GM12878 (cell line): ENCODE results near the gene SULT1C3. TPM values are rescaled to one million over a fixed set of nuclear protein-coding genes. Genes with fewer than 3 reads are reported as not detected.

Experiments used
- ATAC-seq: fragments of 200-7000 bp; cut with Tn5 transposase; 3 replicates; pipeline ENCODE4 v1.9.1; 2020; ENCODE audit warnings: mild to moderate bottlenecking, moderate library complexity
- BruUV-seq: library from RNA; stranded (reverse); fragments of 400-500 nt; replicated peaks from 2 replicates; lab custom pipeline; 2021; lab: Mats Ljungman, UMichigan
- CTCF ChIA-PET: fragments of 300-600 bp; sonication (Branson Sonifier 250); formaldehyde crosslinking; extraction: SDS; loops from one replicate; lab custom pipeline; 2021; ENCODE audit warnings: inconsistent platforms; lab: Yijun Ruan, JAX
- POLR2A ChIA-PET: fragments of 350-600 bp; formaldehyde crosslinking; extraction: SDS; loops from one replicate; lab custom pipeline; 2021; ENCODE audit warnings: inconsistent platforms; lab: Charles Lee
- RAD21 ChIA-PET: fragments of 300-600 bp; sonication (Branson Sonifier 250); formaldehyde crosslinking; loops from one replicate; lab custom pipeline; 2023; ENCODE audit warnings: antibody characterized with exemption; ENCODE audit not compliant: unreplicated experiment; lab: Charles Lee
- SMC1A ChIA-PET: fragments of 300-600 bp; sonication (Branson Sonifier 250); formaldehyde crosslinking; loops from one replicate; lab custom pipeline; 2023; ENCODE audit not compliant: unreplicated experiment, uncharacterized antibody; lab: Charles Lee
- DNase-seq: peaks from one replicate; pipeline ENCODE4 v3.0.0-alpha.2; 2011; ENCODE audit warnings: low read depth, low spot score
- FAIRE-seq: peaks from 3 replicates; lab custom pipeline; 2011; peaks lifted over from hg19 to GRCh38; lab: Jason Lieb, UNC
- H2AFZ ChIP-seq: 2 replicates; pipeline ENCODE4 v1.6.0; 2011; ENCODE audit warnings: low read depth, low read length, control low read depth; ENCODE audit not compliant: control insufficient read depth
- H3K27ac ChIP-seq: 2 replicates; pipeline ENCODE4 v1.5.1; 2011; ENCODE audit warnings: control low read depth; ENCODE audit not compliant: control insufficient read depth, insufficient read depth
- H3K27me3 ChIP-seq, 2 experiments: replicated peaks in 1 of 2; 2 replicates each; pipeline versions ENCODE4 v1.6.0 to v1.6.1; 2011; ENCODE audit warnings: low read length in 1 of 2; ENCODE audit not compliant: control insufficient read depth in 2 of 2, insufficient read depth in 2 of 2
- H3K36me3 ChIP-seq, 2 experiments: 2 replicates each; pipeline ENCODE4 v1.5.1; 2011; ENCODE audit warnings: low read length in 1 of 2; ENCODE audit not compliant: control insufficient read depth in 2 of 2, insufficient read depth in 2 of 2
- H3K4me1 ChIP-seq: 2 replicates; pipeline ENCODE4 v1.6.1; 2011; ENCODE audit warnings: mild to moderate bottlenecking, low read length, moderate library complexity, mixed read lengths; ENCODE audit not compliant: control insufficient read depth, insufficient read depth
- H3K4me2 ChIP-seq: 2 replicates; pipeline ENCODE4 v1.6.0; 2011; ENCODE audit warnings: control low read depth; ENCODE audit not compliant: control insufficient read depth, insufficient read depth
- H3K4me3 ChIP-seq: fragments of 200-600 bp; sonication (generic); 2 replicates; pipeline ENCODE4 v1.5.1; 2016
- H3K79me2 ChIP-seq: 2 replicates; pipeline ENCODE4 v1.6.0; 2011; ENCODE audit warnings: low read length; ENCODE audit not compliant: control insufficient read depth, insufficient read depth
- H3K9ac ChIP-seq: 2 replicates; pipeline ENCODE4 v1.8.0; 2011; ENCODE audit warnings: low read length, control low read depth, mixed read lengths; ENCODE audit not compliant: control insufficient read depth, insufficient read depth
- H3K9me3 ChIP-seq: replicated peaks from 3 replicates; pipeline ENCODE4 v1.5.1; 2011; ENCODE audit warnings: mild to moderate bottlenecking, low read length; ENCODE audit not compliant: control insufficient read depth, insufficient read depth
- H4K20me1 ChIP-seq: 2 replicates; pipeline ENCODE4 v1.6.0; 2011; ENCODE audit not compliant: control insufficient read depth, insufficient read depth
- BCLAF1 ChIP-seq: fragments of 450-650 bp; IDR thresholded peaks from 2 replicates; pipeline ENCODE4 v1.6.1; 2017; ENCODE audit warnings: antibody characterized with exemption, mild to moderate bottlenecking, moderate library complexity
- CBFB ChIP-seq: IDR thresholded peaks from 2 replicates; pipeline ENCODE4 v1.6.1; 2016; ENCODE audit warnings: antibody characterized with exemption, low read depth
- CEBPZ ChIP-seq: fragments of 150-350 bp; IDR thresholded peaks from 2 replicates; pipeline ENCODE4 v1.6.1; 2016; ENCODE audit warnings: low read depth, low read length
- HDAC6 ChIP-seq: fragments of 200-600 bp; sonication (generic); IDR thresholded peaks from one replicate; pipeline ENCODE4 v1.8.0; 2017; ENCODE audit warnings: antibody characterized with exemption; ENCODE audit not compliant: unreplicated experiment
- HDGF ChIP-seq: fragments of 450-650 bp; IDR thresholded peaks from 2 replicates; pipeline ENCODE4 v1.6.1; 2016; ENCODE audit warnings: antibody characterized with exemption
- MTA2 ChIP-seq: fragments of 450-650 bp; IDR thresholded peaks from 2 replicates; pipeline ENCODE4 v1.6.1; 2016; ENCODE audit warnings: low read depth, mild to moderate bottlenecking, moderate library complexity
- PAX8 ChIP-seq: fragments of 450-650 bp; IDR thresholded peaks from 2 replicates; pipeline ENCODE4 v1.6.1; 2017; ENCODE audit warnings: mild to moderate bottlenecking, moderate library complexity
- RBBP5 ChIP-seq: fragments of 200-600 bp; sonication (generic); conservative IDR thresholded peaks from 2 replicates; pipeline ENCODE4 v1.6.1; 2016
- RELA ChIP-seq: fragments of 450-650 bp; IDR thresholded peaks from 2 replicates; pipeline ENCODE4 v1.8.0; 2014; ENCODE audit warnings: borderline replicate concordance; ENCODE audit not compliant: partially characterized antibody
- RELB ChIP-seq: fragments of 450-650 bp; IDR thresholded peaks from 2 replicates; pipeline ENCODE4 v1.6.1; 2017; ENCODE audit warnings: low read depth, mild to moderate bottlenecking, moderate library complexity
- YBX1 ChIP-seq: fragments of 450-650 bp; IDR thresholded peaks from 2 replicates; pipeline ENCODE4 v1.6.1; 2016; ENCODE audit warnings: antibody characterized with exemption
- ZBED1 ChIP-seq: IDR thresholded peaks from 2 replicates; pipeline ENCODE4 v1.6.1; 2016; ENCODE audit warnings: borderline replicate concordance
- ZBTB11 ChIP-seq: fragments of 450-650 bp; formaldehyde crosslinking; IDR thresholded peaks from 2 replicates; pipeline ENCODE4 v1.5.0; 2022; ENCODE audit warnings: mild to moderate bottlenecking, missing genetic modification characterization
- WGBS: methylation state at CpG from one replicate; pipeline ENCODE4 v1.1.6; 2016; ENCODE audit warnings: low lambda C conversion rate; ENCODE audit not compliant: insufficient replicate concordance, insufficient coverage; ENCODE audit errors: missing lambda C conversion rate; 5-methylcytosine and 5-hydroxymethylcytosine counted together
- in situ Hi-C: fragments of 300-500 bp; cut with MboI; formaldehyde crosslinking; loops from 9 replicates; pipeline ENCODE4 v1.14.3; 2018; ENCODE audit warnings: mixed read lengths
- intact Hi-C: fragments of 100-400 bp; cut with micrococcal nuclease; formaldehyde crosslinking; loops from one replicate; pipeline ENCODE4 v1.14.2; 2022; ENCODE audit not compliant: unreplicated experiment
- polyA plus RNA-seq, 11 experiments: library from polyadenylated mRNA; depleted of rRNA in 4 of 11; unstranded in 6 of 11; stranded (reverse) in 5 of 11; fragments of >200 nt; fragmentation: Nextera tagmentation in 4 of 11; fragmentation: Illumina TruSeq in 1 of 11; extraction: Ambion mirVana in 4 of 11; extraction: Trizol in 1 of 11; gene quantifications; 1 replicate in 1 of 11; 2 replicates in 10 of 11; pipeline versions ENCODE4 v1.2.1 to v1.2.3, GENCODE V29; 2011 to 2016; ENCODE audit warnings: inconsistent platforms in 2 of 11, missing spikeins in 2 of 11, low read depth in 1 of 11
- total RNA-seq, 4 experiments: library from RNA; depleted of rRNA in 3 of 4; stranded (reverse); fragments of >200 nt in 3 of 4; fragmentation: Illumina TruSeq in 1 of 4; extraction: Trizol in 1 of 4; gene quantifications; 2 replicates each; pipeline versions ENCODE4 v1.2.1 to v1.2.3, GENCODE V29; 2013 to 2021

SULT1C3 gene
- total and polyA plus RNA-seq, 10 of the 15 experiments (the other 5 are each of a cell fraction or from before 2014, with no cell fraction given): not detected

- TF ChIP-seq RELB (no peak), PAX8 (no peak), RBBP5 (no peak), BCLAF1 (no peak), HDGF (no peak), MTA2 (no peak)
Measured at GRCh38 chr2:108285616-108286015, 45.8 kb downstream of the SULT1C3 start (continued).

GRCh38 chr2:108287169-108287568 lies 47.4 kb downstream of the SULT1C3 start:
- Histone ChIP-seq H3K4me3 (no peak overlapping the region), H2AFZ (no peak overlapping the region), H3K9ac (no peak overlapping the region), H3K27ac (no peak overlapping the region), H3K4me2 (no peak overlapping the region), H3K36me3 (no peaks in the 10 kb centered on the region), H3K79me2 (no peaks in the 10 kb centered on the region), H3K9me3 (no peaks in the 10 kb centered on the region), H4K20me1 (no peaks in the 10 kb centered on the region), H3K27me3 (no peaks in the 10 kb centered on the region; a peak in 1 of 4 replicates), H3K4me1 (no peaks in the 10 kb centered on the region; the same call in 1 of the 2 replicates)
- POLR2A ChIA-PET: interaction anchor here (0.7 kb wide), 1 partner anchor 11 kb away, joined by 4 read pairs; no protein-coding TSS in a partner anchor
- CTCF ChIA-PET: no interaction called here
- intact Hi-C loops: no loop called here
- in situ Hi-C loops: no loop called here
- DNase-seq (no peak), FAIRE-seq (no peak), ATAC-seq (no peak)
- 60% methylated on average over 2 of the region's 2 CpGs for WGBS
- no TSS peak for BruUV-seq
- SMC1A ChIA-PET: no interaction called here
- RAD21 ChIA-PET: no interaction called here
- TF ChIP-seq YBX1 (no peak), RELA (no peak), HDAC6 (no peak), CBFB (no peak), ZBED1 (no peak), ZBTB11 (CRISPR knock-in tag) (no peak), CEBPZ (no peak)
